Lung (tissue), 12 donors: ENCODE results near the gene FGGY. TPM values are rescaled to one million over a fixed set of nuclear protein-coding genes. Genes with fewer than 3 reads are reported as not detected.
A peak's percentile ranks its signal among the peaks of the same experiment; 100 is the strongest.

Experiments
- ATAC-seq: fragments of 200-7000 bp; cut with Tn5 transposase; one replicate; pipeline ENCODE4 v1.9.1; 2020; ENCODE audit warnings: moderate number of reproducible peaks; ENCODE audit not compliant: insufficient read depth, low FRiP score
- DNase-seq, 3 donors: peaks; one replicate each; pipeline ENCODE4 v3.0.0-alpha.2; 2013 to 2017
- H3K27ac ChIP-seq, 2 donors: one replicate each; pipeline ENCODE4 v1.5.1; 2013; ENCODE audit warnings: mild to moderate bottlenecking in 2 of 2, moderate library complexity in 2 of 2, control low read depth in 1 of 2, inconsistent platforms in 1 of 2, low read depth in 1 of 2, low read length in 1 of 2
- H3K27me3 ChIP-seq, 3 donors: one replicate each; pipeline ENCODE4 v1.5.1; 2013; ENCODE audit warnings: low read length in 2 of 3; ENCODE audit not compliant: control insufficient read depth in 3 of 3, insufficient read depth in 3 of 3
- H3K36me3 ChIP-seq, 4 donors: one replicate each; pipeline ENCODE4 v1.5.1; 2013; ENCODE audit warnings: low read length in 4 of 4, mild to moderate bottlenecking in 1 of 4, moderate library complexity in 1 of 4; ENCODE audit not compliant: control insufficient read depth in 4 of 4, insufficient read depth in 4 of 4
- H3K4me1 ChIP-seq, 5 donors: one replicate each; pipeline ENCODE4 v1.5.1; 2013; ENCODE audit warnings: low read length in 5 of 5, mild to moderate bottlenecking in 2 of 5, moderate library complexity in 1 of 5; ENCODE audit not compliant: control insufficient read depth in 5 of 5, insufficient read depth in 5 of 5
- H3K4me3 ChIP-seq: one replicate; pipeline ENCODE4 v1.5.1; 2013; ENCODE audit warnings: mild to moderate bottlenecking, control low read depth, moderate library complexity
- H3K9ac ChIP-seq, 2 donors: one replicate each; pipeline ENCODE4 v1.5.1; 2013; ENCODE audit warnings: low read length in 2 of 2, control low read depth in 1 of 2; ENCODE audit not compliant: insufficient read depth in 1 of 2
- H3K9me3 ChIP-seq, 4 donors: one replicate each; pipeline ENCODE4 v1.5.1; 2013; ENCODE audit warnings: low read length in 3 of 4, mild to moderate bottlenecking in 1 of 4, moderate library complexity in 1 of 4; ENCODE audit not compliant: control insufficient read depth in 4 of 4, insufficient read depth in 3 of 4
- WGBS, 2 donors: extraction: QIAGEN DNeasy Blood & Tissue Kit; methylation state at CpG; one replicate each; pipeline ENCODE4 v1.1.7; 2013; 5-methylcytosine and 5-hydroxymethylcytosine counted together
- polyA plus RNA-seq, 2 donors: library from polyadenylated mRNA; stranded (reverse); fragments of 200-250 nt; gene quantifications; one replicate each; pipeline ENCODE4 v1.2.1, GENCODE V29; 2013
- total RNA-seq, 2 donors: library from RNA; depleted of rRNA in 1 of 2; stranded (reverse); fragments of >200 nt in 1 of 2; gene quantifications; one replicate each; pipeline ENCODE4 v1.2.1, GENCODE V29; 2014 to 2021
- TF ChIP-seq, protein P1 (sequence below): IDR thresholded peaks from 2 replicates; pipeline ENCODE4 v1.5.1; 2012; ENCODE audit warnings: mild to moderate bottlenecking; ENCODE audit errors: control extremely low read depth, extremely low read depth
- donor health status: control.
- donor health status: control.
- donor health status: Bipolar disorder and iron deficiency.
- donor health status: healthy.
- donor health status: DM: yes; HTN: yes; CAD: no.

FGGY gene
- total and polyA plus RNA-seq, 4 donors: 16.1 to 42.3 (median 18.3) TPM

DNA sequence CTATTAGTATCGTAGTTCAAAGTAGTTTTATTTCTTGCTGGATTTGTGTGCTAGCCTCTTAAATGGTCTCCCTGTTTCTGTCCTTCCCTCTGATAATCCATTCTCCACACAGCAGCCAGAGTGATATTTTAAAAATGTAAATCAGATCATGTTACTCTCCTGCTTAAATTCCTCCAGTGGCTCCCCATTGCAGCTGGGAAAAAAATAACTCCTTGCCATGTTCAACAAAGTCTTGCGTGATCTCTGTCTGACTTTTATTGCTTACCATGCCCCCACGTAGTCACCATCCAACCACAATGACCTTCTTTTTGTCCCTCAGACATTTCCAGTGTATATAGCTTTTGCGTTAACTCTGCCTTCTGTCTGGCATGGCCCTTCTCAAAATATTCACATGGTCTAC is 178.8 kb downstream of the FGGY start:
- Histone ChIP-seq H3K36me3 (no peaks in the 10 kb centered on the region), H3K27me3 (no peaks in the 10 kb centered on the region), H3K9ac (no peak overlapping the region), H3K4me1 (peaks cover 0 to 1% (median 0%) of the 10 kb centered on the region in 5 donors), H3K27ac (no peak overlapping the region), H3K9me3 (no peaks in the 10 kb centered on the region), H3K4me3 (no peak overlapping the region)
- ATAC-seq (no peak), DNase-seq (no peak)
- TF ChIP-seq, protein P1, sequence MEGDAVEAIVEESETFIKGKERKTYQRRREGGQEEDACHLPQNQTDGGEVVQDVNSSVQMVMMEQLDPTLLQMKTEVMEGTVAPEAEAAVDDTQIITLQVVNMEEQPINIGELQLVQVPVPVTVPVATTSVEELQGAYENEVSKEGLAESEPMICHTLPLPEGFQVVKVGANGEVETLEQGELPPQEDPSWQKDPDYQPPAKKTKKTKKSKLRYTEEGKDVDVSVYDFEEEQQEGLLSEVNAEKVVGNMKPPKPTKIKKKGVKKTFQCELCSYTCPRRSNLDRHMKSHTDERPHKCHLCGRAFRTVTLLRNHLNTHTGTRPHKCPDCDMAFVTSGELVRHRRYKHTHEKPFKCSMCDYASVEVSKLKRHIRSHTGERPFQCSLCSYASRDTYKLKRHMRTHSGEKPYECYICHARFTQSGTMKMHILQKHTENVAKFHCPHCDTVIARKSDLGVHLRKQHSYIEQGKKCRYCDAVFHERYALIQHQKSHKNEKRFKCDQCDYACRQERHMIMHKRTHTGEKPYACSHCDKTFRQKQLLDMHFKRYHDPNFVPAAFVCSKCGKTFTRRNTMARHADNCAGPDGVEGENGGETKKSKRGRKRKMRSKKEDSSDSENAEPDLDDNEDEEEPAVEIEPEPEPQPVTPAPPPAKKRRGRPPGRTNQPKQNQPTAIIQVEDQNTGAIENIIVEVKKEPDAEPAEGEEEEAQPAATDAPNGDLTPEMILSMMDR: no peak
- 87 to 91% methylated on average over 4 of the region's 4 CpGs for WGBS, 2 donors

DNA sequence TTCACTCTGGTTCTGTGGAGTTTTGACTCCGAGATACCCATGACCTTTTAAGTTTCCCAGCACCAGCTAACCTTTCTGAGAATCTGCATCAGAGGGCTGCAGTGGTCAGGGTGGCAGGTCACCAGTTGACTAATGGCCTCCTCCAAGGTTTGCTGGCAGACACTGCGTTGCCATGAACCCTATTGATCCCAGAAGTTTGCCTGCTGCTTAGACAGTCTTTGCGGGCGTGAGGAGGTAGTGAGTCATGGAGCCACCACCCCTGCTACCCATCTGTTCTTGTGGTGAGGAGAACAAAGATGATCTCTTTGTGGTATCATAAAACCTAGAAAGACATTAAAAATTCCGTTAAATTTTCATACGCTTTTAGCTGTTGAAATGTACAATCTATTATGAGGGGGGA is 180.4 kb downstream of the FGGY start:
- no peak for ATAC-seq
- WGBS, 2 donors: 89 to 95% methylated on average over 6 of the region's 6 CpGs
- H3K9ac ChIP-seq: no peak overlapping the region

DNA sequence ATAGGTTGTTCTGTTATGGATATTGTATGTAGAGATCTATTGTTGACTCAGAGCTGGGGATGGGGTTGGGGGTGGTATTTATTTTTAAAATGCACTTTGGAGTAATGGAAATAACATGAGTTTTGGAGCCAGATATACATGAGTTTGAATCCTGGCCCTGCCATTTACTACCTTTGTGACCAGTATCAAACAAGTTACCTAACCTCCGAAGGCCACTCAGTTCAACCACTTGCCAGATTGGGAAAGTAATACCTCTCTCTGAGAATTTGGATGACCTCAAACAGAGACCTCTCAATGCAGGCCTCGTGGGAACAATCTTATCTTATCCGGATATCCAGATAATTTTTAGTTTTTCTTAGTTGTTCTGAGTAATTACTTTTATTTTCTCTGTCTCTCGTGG is 181.0 kb downstream of the FGGY start:
- no peaks in the 10 kb centered on the region for H3K36me3 ChIP-seq
- no peaks in the 10 kb centered on the region for H3K27me3 ChIP-seq
- ATAC-seq: no peak
- WGBS, 2 donors: 88 to 95% methylated on average over 4 of the region's 4 CpGs
- no peaks in the 10 kb centered on the region for H3K9me3 ChIP-seq
- DNase-seq: no peak
- H3K9ac ChIP-seq: no peak overlapping the region
- H3K4me1 ChIP-seq: peaks cover 0 to 6% (median 1%) of the 10 kb centered on the region in 5 donors
- H3K27ac ChIP-seq: no peak overlapping the region
- H3K4me3 ChIP-seq: no peak overlapping the region
- TF ChIP-seq, protein P1: no peak

More for the DNA sequence above, 180.4 kb downstream of the FGGY start:
- Histone ChIP-seq H3K4me3 (no peak overlapping the region), H3K27ac (no peak overlapping the region), H3K27me3 (no peaks in the 10 kb centered on the region), H3K36me3 (no peaks in the 10 kb centered on the region), H3K9me3 (no peaks in the 10 kb centered on the region), H3K4me1 (peaks cover 0 to 3% (median 0%) of the 10 kb centered on the region in 5 donors)
- TF ChIP-seq, protein P1: no peak
- DNase-seq: no peak

DNA sequence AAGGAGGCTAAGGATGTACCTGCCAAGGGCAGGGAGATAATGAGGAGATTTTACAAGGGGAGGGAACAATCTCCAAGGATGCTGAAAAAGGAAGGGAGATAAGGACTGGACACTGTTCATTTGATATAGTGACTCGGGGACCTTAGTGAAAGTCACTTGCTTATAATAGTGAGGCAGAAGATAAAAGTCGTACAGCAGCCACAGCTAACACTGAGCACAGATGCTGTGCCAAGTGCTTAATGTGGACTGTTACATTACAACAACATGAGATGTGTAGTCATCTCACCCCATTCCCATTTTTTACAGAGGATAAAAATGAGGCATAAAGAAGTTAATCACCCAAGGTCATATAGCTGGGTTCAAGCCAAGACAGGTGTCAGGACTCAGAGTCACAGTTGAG is 181.9 kb downstream of the FGGY start:
- 82 to 94% methylated on average over 2 of the region's 2 CpGs for WGBS, 2 donors
- ATAC-seq: no peak

More for the DNA sequence above, 181.9 kb downstream of the FGGY start:
- no peak overlapping the region for H3K27ac ChIP-seq
- H3K36me3 ChIP-seq: no peaks in the 10 kb centered on the region
- TF ChIP-seq, protein P1: no peak
- peak in 1 of 3 donors; percentile 15 for DNase-seq
- no peak overlapping the region for H3K4me3 ChIP-seq
- H3K9ac ChIP-seq: no peak overlapping the region
- H3K9me3 ChIP-seq: no peaks in the 10 kb centered on the region
- H3K4me1 ChIP-seq: peaks cover 0 to 9% (median 3%) of the 10 kb centered on the region in 5 donors
- no peaks in the 10 kb centered on the region for H3K27me3 ChIP-seq
